Right ventricle myocardium superior (tissue), 1 donor: ENCODE data around the gene CERCAM. TPM values are rescaled to one million over a fixed set of nuclear protein-coding genes. Genes with fewer than 3 reads are reported as not detected.
A peak's percentile ranks its signal among the peaks of the same experiment; 100 is the strongest.
"Not testable (repeated sequence)": the region's sequence is repeated elsewhere in the genome, so short reads cannot be mapped to it uniquely, and the experiment has no call there.

ENCODE experiments used
- ATAC-seq: fragments of 200-7000 bp; cut with Tn5 transposase; one replicate; pipeline ENCODE4 v1.9.1; 2020; ENCODE audit warnings: mild to moderate bottlenecking; ENCODE audit not compliant: poor library complexity
- DNase-seq: peaks from one replicate; pipeline ENCODE4 v3.0.0-alpha.2; 2020
- intact Hi-C: fragments of 100-400 bp; cut with DNase I; formaldehyde crosslinking; loops from one replicate; pipeline ENCODE4 v1.11.2; 2022
- total RNA-seq: library from RNA; stranded (reverse); fragmentation: NEBNext Ultra II Directional; extraction: Animal tissue kit (Norgen Biotek cat#: 25700); gene quantifications from one replicate; pipeline ENCODE4 v1.2.1, GENCODE V29; 2021
- donor health status: DM: no; HTN: yes; CAD: no; lungs with severe emphysema.

The CERCAM gene
- total RNA-seq, 1 donor from 2014 or later, result 7.2 TPM

- no peak for ATAC-seq
- intact Hi-C loops, result no loop called here
- no peak for DNase-seq
Measured at GRCh38 chr9:128431207-128431606, 10.6 kb downstream of the CERCAM start.

DNA sequence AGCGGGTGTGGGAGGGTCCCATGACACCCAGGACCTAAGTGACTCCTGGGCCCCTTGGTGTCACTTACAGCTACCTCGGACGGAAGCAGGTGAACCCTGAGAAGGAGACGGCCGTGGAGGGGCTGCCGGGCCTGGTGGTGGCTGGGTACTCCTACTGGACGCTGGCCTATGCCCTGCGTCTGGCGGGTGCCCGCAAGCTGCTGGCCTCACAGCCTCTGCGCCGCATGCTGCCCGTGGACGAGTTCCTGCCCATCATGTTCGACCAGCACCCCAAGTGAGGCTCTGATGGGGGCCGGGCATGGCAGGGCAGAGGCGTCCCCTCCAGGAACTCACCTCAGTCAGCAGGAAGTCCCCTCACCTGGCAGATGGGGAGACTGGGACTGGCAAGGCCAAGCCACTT lies 13.7 kb downstream of the CERCAM start:
- no peak for ATAC-seq
- no peak for DNase-seq
- intact Hi-C loops, result no loop called here

DNA sequence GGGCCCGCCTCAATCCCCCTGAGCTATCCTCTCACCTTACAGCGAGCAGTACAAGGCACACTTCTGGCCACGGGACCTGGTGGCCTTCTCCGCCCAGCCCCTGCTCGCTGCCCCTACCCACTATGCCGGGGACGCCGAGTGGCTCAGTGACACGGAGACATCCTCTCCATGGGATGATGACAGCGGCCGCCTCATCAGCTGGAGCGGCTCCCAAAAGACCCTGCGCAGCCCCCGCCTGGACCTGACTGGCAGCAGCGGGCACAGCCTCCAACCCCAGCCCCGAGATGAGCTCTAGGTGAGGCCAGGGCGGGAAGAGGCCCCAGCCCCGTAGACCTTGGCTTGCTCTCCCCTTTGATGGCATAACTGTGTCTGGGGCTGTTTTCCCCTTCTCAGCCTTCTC lies 15.0 kb downstream of the CERCAM start:
- DNase-seq, result no peak
- ATAC-seq, result no peak
- intact Hi-C loops, result no loop called here

GRCh38 chr9:128438343-128439109 lies 17.9 kb downstream of the CERCAM start:
- intact Hi-C loops, result no loop called here
- DNase-seq (peak; percentile 92), ATAC-seq (peak; percentile 95)

DNA sequence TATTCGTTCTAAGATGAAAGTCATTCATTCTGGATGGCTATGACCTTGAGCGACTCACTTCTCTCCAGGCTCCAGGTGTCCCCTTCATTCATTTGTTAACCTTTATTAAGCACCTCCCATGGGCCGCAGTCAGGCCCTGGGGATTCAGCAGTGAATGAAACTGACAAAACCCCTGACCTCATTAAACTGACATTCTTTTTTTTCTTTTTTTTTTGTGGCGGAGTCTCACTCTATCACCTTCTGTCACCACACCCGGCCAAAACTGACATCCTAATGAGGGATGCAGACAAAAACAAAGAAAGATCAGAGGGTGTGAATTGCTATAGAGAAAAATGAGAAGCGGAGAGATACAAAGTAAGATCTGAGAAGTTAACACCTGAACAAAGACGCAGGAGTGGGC lies 18.6 kb downstream of the CERCAM start:
- no peak for DNase-seq
- intact Hi-C loops, result no loop called here

GRCh38 chr9:128442150-128442549 lies 21.5 kb downstream of the CERCAM start:
- intact Hi-C loops, result no loop called here
- DNase-seq (no peak), ATAC-seq (no peak)

More for the DNA sequence above, 18.6 kb downstream of the CERCAM start:
- no peak for ATAC-seq

DNA sequence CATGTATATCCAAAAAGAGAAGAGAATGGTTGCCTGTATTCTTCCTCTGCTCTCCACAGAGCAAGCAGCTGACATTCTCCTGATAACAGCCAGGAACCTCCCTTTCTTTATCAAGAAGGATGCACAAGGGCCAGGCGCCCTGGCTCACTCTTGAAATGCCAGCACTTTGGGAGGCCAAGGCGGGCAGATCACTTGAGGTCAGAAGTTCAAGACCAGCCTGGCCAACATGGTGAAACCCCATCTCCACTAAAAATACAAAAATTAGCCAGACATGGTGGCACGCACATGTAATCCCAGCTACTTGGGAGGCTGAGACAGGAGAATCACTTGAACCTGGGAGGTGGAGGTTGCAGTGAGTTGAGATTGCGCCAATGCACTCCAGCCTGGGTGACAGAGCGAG lies 25.8 kb downstream of the CERCAM start:
- ATAC-seq, DNase-seq, intact Hi-C loops: not testable (repeated sequence)

- DNase-seq, result no peak
- intact Hi-C loops, result no loop called here
- no peak for ATAC-seq
Measured at GRCh38 chr9:128448746-128449145, 28.1 kb downstream of the CERCAM start.

DNA sequence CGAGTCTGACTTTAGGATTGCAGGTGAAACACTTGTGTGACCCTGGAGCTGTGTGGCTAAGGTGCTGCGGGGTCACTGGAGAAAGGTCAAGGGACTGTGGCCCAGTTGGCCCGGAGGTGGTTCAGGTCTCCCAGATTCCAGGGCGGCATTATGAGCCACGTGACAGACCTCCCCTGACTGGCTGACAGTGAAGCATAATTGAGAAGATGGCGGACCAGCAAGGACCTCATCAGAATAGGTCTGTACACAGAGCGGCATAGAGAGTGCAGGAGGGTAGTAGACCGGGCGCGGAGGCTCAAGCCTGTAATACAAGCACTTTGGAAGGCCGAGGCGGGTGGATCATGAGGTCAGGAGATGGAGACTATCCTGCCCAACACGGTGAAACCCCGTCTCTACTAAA lies 34.3 kb downstream of the CERCAM start:
- ATAC-seq (no peak), DNase-seq (no peak)
- intact Hi-C loops, result loop anchor here (5.0 kb wide), 1 partner anchor 97 kb away; the partner anchor contains the start of gene SPTAN1

GRCh38 chr9:128455849-128456612 lies 35.4 kb downstream of the CERCAM start, which contains the start of gene ODF2:
Gene ODF2, plus strand, starts transcription at chr9:128456006. Its CDS starts 86 bp downstream, at chr9:128456092.
- intact Hi-C loops, result loop anchor here (5.0 kb wide), 1 partner anchor 96 kb away; the partner anchor contains the start of gene SPTAN1
- DNase-seq, result peak; percentile 99
- peak; percentile 96 for ATAC-seq

GRCh38 chr9:128456613-128457061 lies 36.0 kb downstream of the CERCAM start:
- DNase-seq (peak; percentile 80), ATAC-seq (peak; percentile 80)
- intact Hi-C loops, result loop anchor here (5.0 kb wide), 1 partner anchor 96 kb away; the partner anchor contains the start of gene SPTAN1

GRCh38 chr9:128457207-128457606 lies 36.5 kb downstream of the CERCAM start:
- intact Hi-C loops, result loop anchor here (5.0 kb wide), 1 partner anchor 95 kb away; the partner anchor contains the start of gene SPTAN1
- DNase-seq (no peak), ATAC-seq (no peak)

DNA sequence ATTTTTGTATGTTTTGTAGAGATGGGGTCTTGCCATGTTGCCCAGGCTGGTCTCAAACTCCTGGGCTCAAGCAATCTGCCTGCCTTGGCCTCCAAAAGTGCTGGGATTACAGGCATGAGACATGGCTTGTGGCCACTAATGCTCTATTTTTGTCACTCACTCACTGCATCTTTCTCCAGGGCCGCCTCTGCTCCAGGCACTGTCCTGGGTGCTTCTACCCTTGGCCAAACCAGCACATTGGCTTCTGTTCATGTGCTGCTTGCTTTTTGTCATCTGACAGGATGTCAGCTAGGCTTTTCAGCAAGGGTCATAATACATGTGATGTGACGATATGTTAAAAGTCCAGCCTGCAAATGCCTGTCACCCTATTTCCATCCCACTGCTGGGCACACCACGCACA lies 38.4 kb downstream of the CERCAM start:
- intact Hi-C loops, result loop anchor here (5.0 kb wide), 1 partner anchor 93 kb away; the partner anchor contains the start of gene SPTAN1
- DNase-seq (peak; percentile 47), ATAC-seq (peak; percentile 44)

DNA sequence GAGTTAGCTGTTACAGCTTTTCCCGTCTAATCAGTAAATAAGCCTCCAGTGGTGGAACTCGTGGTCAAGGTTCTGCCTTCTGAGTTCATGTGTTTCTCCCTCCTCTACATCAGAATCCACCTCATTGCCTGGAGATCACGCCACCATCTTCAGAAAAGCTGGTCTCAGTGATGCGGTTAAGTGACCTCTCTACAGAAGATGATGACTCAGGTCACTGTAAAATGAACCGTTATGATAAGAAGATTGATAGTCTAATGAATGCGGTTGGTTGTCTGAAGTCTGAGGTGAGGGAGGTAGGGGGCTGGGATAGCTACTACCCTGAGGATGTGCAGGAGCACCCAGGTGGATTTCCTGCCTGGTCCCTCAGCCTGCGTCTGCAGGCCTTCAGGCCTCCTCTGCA lies 48.4 kb downstream of the CERCAM start:
- intact Hi-C loops, result no loop called here
- ATAC-seq (no peak), DNase-seq (no peak)

DNA sequence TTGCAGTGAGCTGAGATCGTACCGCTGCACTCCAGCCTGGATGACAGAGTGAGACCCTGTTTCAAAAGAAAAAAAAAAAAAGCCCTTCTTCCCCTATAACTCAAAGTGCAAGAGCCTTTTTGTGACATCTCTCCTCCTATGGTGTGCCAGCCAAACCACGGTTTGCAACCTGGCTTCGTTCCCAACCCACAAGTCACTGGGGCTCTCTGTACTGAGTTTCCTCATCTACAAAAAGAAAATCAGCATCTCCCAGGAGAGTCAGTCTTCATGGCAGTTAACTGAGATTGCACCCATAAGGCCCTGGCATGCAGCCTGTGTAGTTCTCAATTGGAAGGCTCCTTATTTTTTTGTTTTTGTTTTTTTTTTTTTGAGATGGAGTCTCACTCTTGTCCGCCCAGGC lies 49.9 kb downstream of the CERCAM start:
- intact Hi-C loops, result no loop called here
- no peak for ATAC-seq
- DNase-seq, result peak; percentile 52

DNA sequence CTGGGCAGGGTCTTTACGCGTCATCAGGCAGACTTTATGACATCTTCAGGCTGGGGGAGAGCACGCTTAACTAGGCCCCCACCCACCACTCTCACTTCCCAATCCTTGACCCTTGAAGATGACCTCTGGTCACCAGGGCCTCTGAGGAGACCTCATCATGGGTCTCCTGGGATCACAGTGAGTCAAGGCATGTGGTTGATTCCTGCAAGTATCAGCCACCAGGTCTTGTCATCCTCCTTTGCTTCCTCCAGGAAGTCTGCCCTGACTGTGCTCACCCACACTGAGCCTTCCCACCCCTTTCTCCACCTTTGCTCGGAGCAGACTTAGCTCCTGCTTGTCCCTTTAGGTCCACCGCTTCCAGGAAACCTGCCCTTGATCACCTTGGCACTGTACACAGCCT lies 52.4 kb downstream of the CERCAM start:
- DNase-seq (no peak), ATAC-seq (no peak)
- intact Hi-C loops, result no loop called here

DNA sequence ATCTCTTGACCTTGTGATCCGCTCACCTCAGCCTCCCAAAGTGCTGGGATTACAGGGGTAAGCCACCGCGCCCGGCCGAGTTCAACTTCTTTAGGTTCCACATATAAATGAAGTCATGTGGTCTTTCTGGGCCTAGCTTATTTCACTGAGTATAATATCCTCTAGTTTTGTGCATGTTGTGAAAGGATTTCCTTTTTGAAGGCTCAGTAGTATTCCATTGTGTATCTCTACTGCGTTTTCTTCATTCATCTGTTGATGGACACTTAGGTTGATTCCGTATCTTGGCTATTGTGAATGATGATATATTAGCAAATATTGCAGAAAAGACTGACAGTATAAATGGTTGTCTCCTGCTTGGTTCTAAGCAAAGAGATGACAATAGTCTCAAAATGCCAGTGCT lies 55.2 kb downstream of the CERCAM start:
- DNase-seq, result no peak
- no peak for ATAC-seq
- intact Hi-C loops, result no loop called here

GRCh38 chr9:128479262-128479661 lies 58.6 kb downstream of the CERCAM start:
- no peak for ATAC-seq
- no peak for DNase-seq
- intact Hi-C loops, result no loop called here

GRCh38 chr9:128481561-128481960 lies 60.9 kb downstream of the CERCAM start:
- intact Hi-C loops, result no loop called here
- DNase-seq (no peak), ATAC-seq (no peak)

- no peak for DNase-seq
- ATAC-seq, result no peak
- intact Hi-C loops, result no loop called here
Measured at GRCh38 chr9:128482186-128482585, 61.5 kb downstream of the CERCAM start.
